HCT116 (cell line): ENCODE measurements around the gene CASP8. TPM values are rescaled to one million over a fixed set of nuclear protein-coding genes. Genes with fewer than 3 reads are reported as not detected.

Source experiments
- ATAC-seq: fragments of 200-7000 bp; cut with Tn5 transposase; 2 replicates; pipeline ENCODE4 v1.9.1; 2020; ENCODE audit warnings: mild to moderate bottlenecking, moderate library complexity
- BruUV-seq: library from RNA; stranded (reverse); fragments of 400-500 nt; replicated peaks from 2 replicates; lab custom pipeline; 2021; lab: Mats Ljungman, UMichigan
- CTCF ChIA-PET: fragments of 300-600 bp; sonication (Branson Sonifier 250); formaldehyde crosslinking; loops from one replicate; lab custom pipeline; 2021; ENCODE audit warnings: antibody characterized with exemption; lab: Charles Lee
- POLR2A ChIA-PET: fragments of 300-600, 350-600 bp; sonication (Branson Sonifier 250); formaldehyde crosslinking; loops from one replicate; lab custom pipeline; 2021; ENCODE audit warnings: antibody characterized with exemption; lab: Charles Lee
- RAD21 ChIA-PET, 2 experiments: fragments of 300-600 bp; sonication (Branson Sonifier 250); formaldehyde crosslinking; loops; one replicate each; lab custom pipeline; 2023; ENCODE audit warnings: low total read pairs in 2 of 2; ENCODE audit not compliant: uncharacterized antibody in 2 of 2, unreplicated experiment in 2 of 2, low non-redundant PET in 1 of 2; lab: Charles Lee
- DNase-seq: peaks from one replicate; pipeline ENCODE4 v3.0.0-alpha.2; 2010; ENCODE audit warnings: low read depth, low spot score
- H2AFZ ChIP-seq: fragments of 200-600 bp; shearing (Covaris generic), sonication (generic); 2 replicates; pipeline ENCODE4 v1.6.1; 2017; ENCODE audit warnings: low read depth, mixed run types, mixed read lengths, antibody characterized with exemption, low read length; ENCODE audit not compliant: poor library complexity, severe bottlenecking
- H3K27ac ChIP-seq: 2 replicates; pipeline ENCODE4 v1.5.1; 2012; ENCODE audit warnings: low read depth, low read length
- H3K27me3 ChIP-seq: fragments of 200-600 bp; sonication (generic); 2 replicates; pipeline ENCODE4 v1.6.1; 2016; ENCODE audit warnings: mixed run types, low read length, mixed read lengths; ENCODE audit not compliant: insufficient read depth
- H3K36me3 ChIP-seq, 2 experiments: fragments of 200-500 bp in 1 of 2; fragments of 200-600 bp in 1 of 2; sonication (Bioruptor generic) in 1 of 2; sonication (generic) in 1 of 2; 2 replicates each; pipeline versions ENCODE4 v1.5.1 to v1.6.1; 2014 to 2016; ENCODE audit warnings: low read length in 2 of 2, inconsistent platforms in 1 of 2, mixed read lengths in 1 of 2, mixed run types in 1 of 2; ENCODE audit not compliant: insufficient read depth in 2 of 2, control insufficient read depth in 1 of 2
- H3K4me1 ChIP-seq, 2 experiments: fragments of 200-600 bp in 1 of 2; sonication (generic) in 1 of 2; 2 replicates each; pipeline versions ENCODE4 v1.5.1 to v1.6.1; 2012 to 2017; ENCODE audit warnings: low read length in 2 of 2, inconsistent platforms in 1 of 2, mild to moderate bottlenecking in 1 of 2, mixed read lengths in 1 of 2, mixed run types in 1 of 2, moderate library complexity in 1 of 2; ENCODE audit not compliant: insufficient read depth in 2 of 2, control insufficient read depth in 1 of 2
- H3K4me2 ChIP-seq: fragments of 200-600 bp; sonication (generic); 2 replicates; pipeline ENCODE4 v1.6.1; 2017; ENCODE audit warnings: mixed run types, low read length, mixed read lengths
- H3K4me3 ChIP-seq, 2 experiments: fragments of 200-600 bp in 1 of 2; sonication (generic) in 1 of 2; replicated peaks in 1 of 2; 2 replicates each; pipeline ENCODE4 v1.5.1; 2011 to 2016; ENCODE audit warnings: low read length in 2 of 2, control low read depth in 1 of 2, low read depth in 1 of 2, mild to moderate bottlenecking in 1 of 2, mixed read lengths in 1 of 2, mixed run types in 1 of 2
- H3K79me2 ChIP-seq: fragments of 200-600 bp; sonication (generic); 2 replicates; pipeline ENCODE4 v1.6.1; 2017; ENCODE audit warnings: mild to moderate bottlenecking, mixed run types, low read length, moderate library complexity, mixed read lengths; ENCODE audit not compliant: insufficient read depth
- H3K9ac ChIP-seq: fragments of 200-600 bp; sonication (generic); 2 replicates; pipeline ENCODE4 v1.6.1; 2016; ENCODE audit warnings: low read length, mixed read lengths
- H3K9me2 ChIP-seq: fragments of 200-600 bp; sonication (generic), shearing (Covaris generic); 2 replicates; pipeline ENCODE4 v1.6.1; 2017; ENCODE audit warnings: mixed run types, mild to moderate bottlenecking, moderate library complexity; ENCODE audit not compliant: insufficient read depth
- H3K9me3 ChIP-seq, 2 experiments: fragments of 200-500 bp in 1 of 2; fragments of 200-600 bp in 1 of 2; sonication (Bioruptor generic) in 1 of 2; sonication (generic) in 1 of 2; 2 replicates each; pipeline ENCODE4 v1.6.1; 2014 to 2017; ENCODE audit warnings: low read length in 2 of 2, mixed read lengths in 2 of 2, inconsistent platforms in 1 of 2, low read depth in 1 of 2, mild to moderate bottlenecking in 1 of 2, mixed run types in 1 of 2, moderate library complexity in 1 of 2; ENCODE audit not compliant: control insufficient read depth in 1 of 2, insufficient read depth in 1 of 2
- H4K20me1 ChIP-seq: fragments of 200-600 bp; sonication (generic), shearing (Covaris generic); 2 replicates; pipeline ENCODE4 v1.6.1; 2017; ENCODE audit warnings: mixed run types, mild to moderate bottlenecking, moderate library complexity; ENCODE audit not compliant: insufficient read depth
- CTCF ChIP-seq, 3 experiments: fragments of 200-600 bp in 1 of 3; sonication (generic) in 1 of 3; IDR thresholded peaks in 2 of 3; conservative IDR thresholded peaks in 1 of 3; 2 replicates each; pipeline ENCODE4 v1.5.1; 2012 to 2017; ENCODE audit warnings: low read depth in 2 of 3, low read length in 2 of 3, antibody characterized with exemption in 1 of 3, borderline replicate concordance in 1 of 3, control low read depth in 1 of 3, mild to moderate bottlenecking in 1 of 3, mixed read lengths in 1 of 3, mixed run types in 1 of 3, moderate library complexity in 1 of 3; ENCODE audit not compliant: insufficient read depth in 1 of 3
- EGR1 ChIP-seq: IDR thresholded peaks from 2 replicates; pipeline ENCODE4 v1.6.1; 2012; ENCODE audit warnings: low read depth
- EZH2 ChIP-seq: fragments of 200-600 bp; sonication (generic); IDR thresholded peaks from 2 replicates; pipeline ENCODE4 v1.6.1; 2017; ENCODE audit warnings: antibody characterized with exemption, mixed run types
- SIN3A ChIP-seq: IDR thresholded peaks from 2 replicates; pipeline ENCODE4 v1.6.1; 2012; ENCODE audit warnings: low read depth
- SP1 ChIP-seq: IDR thresholded peaks from 2 replicates; pipeline ENCODE4 v1.6.1; 2012; ENCODE audit warnings: low read depth
- ZBTB33 ChIP-seq: IDR thresholded peaks from 2 replicates; pipeline ENCODE4 v1.6.1; 2011; ENCODE audit warnings: mild to moderate bottlenecking, low read length, moderate library complexity; ENCODE audit not compliant: insufficient replicate concordance; ENCODE audit errors: extremely low read depth
- ZFX ChIP-seq: fragments of 450-650 bp; IDR thresholded peaks from 2 replicates; pipeline ENCODE4 v1.6.1; 2017
- intact Hi-C: fragments of 100-400 bp; cut with micrococcal nuclease; formaldehyde crosslinking; loops from 2 replicates; pipeline ENCODE4 v1.10.0; 2022
- total RNA-seq: library from RNA; stranded (reverse); gene quantifications from one replicate; pipeline ENCODE4 v1.2.1, GENCODE V29; 2021; ENCODE audit not compliant: unreplicated experiment

Gene CASP8
- total RNA-seq, 1 experiment from 2014 or later = 29.6 TPM

GRCh38 chr2:201250741-201251140 lies 9.6 kb upstream of the CASP8 start:
- Histone ChIP-seq H4K20me1 (no peaks in the 10 kb centered on the region), H3K4me1 (peaks cover 0 to 6% of the 10 kb centered on the region in 2 experiments; a peak in 1 of 4 replicates), H3K27me3 (no peaks in the 10 kb centered on the region), H3K79me2 (0 out of 2 replicates have a peak, but pooled peaks cover 1% of the 10 kb centered on the region), H2AFZ (no peak overlapping the region), H3K36me3 (no peaks in the 10 kb centered on the region), H3K9ac (no peak overlapping the region), H3K9me3 (no peaks in the 10 kb centered on the region), H3K9me2 (no peaks in the 10 kb centered on the region), H3K27ac (no peak overlapping the region), H3K4me3 (no peak overlapping the region), H3K4me2 (no peak overlapping the region)
- intact Hi-C loops = no loop called here
- POLR2A ChIA-PET = no interaction called here
- CTCF ChIA-PET = interaction anchor here (1.3 kb wide), 1 partner anchor 18 kb away, joined by 3 read pairs; no protein-coding TSS in a partner anchor
- RAD21 ChIA-PET = no interaction called here
- DNase-seq = no peak
- no peak for ATAC-seq
- BruUV-seq = no TSS peak
- TF ChIP-seq SIN3A (no peak), EZH2 (no peak), CTCF (IDR thresholded peaks at IDR 0.05 in 2 of 3, conservative IDR thresholded peaks at IDR 0.05 in 1 of 3; ENCODE audit: borderline replicate concordance in 1 of 3, insufficient read depth in 1 of 3, low read depth in 2 of 3, low read length in 2 of 3) (no peak)

GRCh38 chr2:201254081-201254730 lies 6.1 kb upstream of the CASP8 start:
- intact Hi-C loops = no loop called here
- BruUV-seq = no TSS peak
- ChIA-PET CTCF (no interaction called here), RAD21 (no interaction called here), POLR2A (interaction anchor here (3.7 kb wide), 1 partner anchor 21 kb away, joined by 11 read pairs; no protein-coding TSS in a partner anchor)
- no peak for ATAC-seq
- H3K79me2 ChIP-seq = peaks cover 18% of the 10 kb centered on the region
- H3K9me2 ChIP-seq = no peaks in the 10 kb centered on the region
- H3K4me1 ChIP-seq = peaks cover 8 to 40% of the 10 kb centered on the region in 2 experiments
- H3K4me2 ChIP-seq = no peak overlapping the region
- no peak for TF ChIP-seq SP1
- no peak for TF ChIP-seq ZFX
- no peak for TF ChIP-seq ZBTB33
- no peak for TF ChIP-seq EGR1
- no peak for DNase-seq
- no peak overlapping the region for H3K9ac ChIP-seq
- H3K27ac ChIP-seq = no peak overlapping the region
- H2AFZ ChIP-seq = no peak overlapping the region
- no peaks in the 10 kb centered on the region for H4K20me1 ChIP-seq
- H3K27me3 ChIP-seq = no peaks in the 10 kb centered on the region
- H3K4me3 ChIP-seq = no peak overlapping the region
- no peaks in the 10 kb centered on the region for H3K9me3 ChIP-seq
- no peaks in the 10 kb centered on the region for H3K36me3 ChIP-seq
